SU-DHL-6 (cell line): ENCODE results near the gene FMN1.

Experiments used
- H2AFZ ChIP-seq: fragments of 200-600 bp; sonication (generic); 2 replicates; pipeline ENCODE4 v1.6.1; 2014; ENCODE audit warnings: low read depth, mild to moderate bottlenecking, moderate library complexity, mixed read lengths, antibody characterized with exemption, low read length; ENCODE audit not compliant: severe bottlenecking
- H3F3A ChIP-seq: fragments of 200-600 bp; shearing (Covaris generic); 2 replicates; pipeline ENCODE4 v1.6.0; 2016; ENCODE audit warnings: antibody characterized with exemption, mild to moderate bottlenecking; ENCODE audit not compliant: insufficient read depth
- H3K27ac ChIP-seq: fragments of 200-600 bp; sonication (generic); 2 replicates; pipeline ENCODE4 v1.5.1; 2016; ENCODE audit warnings: low read depth, mild to moderate bottlenecking, low read length, moderate library complexity, mixed read lengths
- H3K27me3 ChIP-seq: fragments of 200-600 bp; sonication (generic), shearing (Covaris generic); 2 replicates; pipeline ENCODE4 v1.6.0; 2014; ENCODE audit warnings: mild to moderate bottlenecking, low read length
- H3K36me3 ChIP-seq: fragments of 200-600 bp; sonication (generic); 2 replicates; pipeline ENCODE4 v1.6.1; 2014; ENCODE audit warnings: mild to moderate bottlenecking, low read length, mixed read lengths
- H3K4me2 ChIP-seq: fragments of 300-600, 200-600 bp; shearing (Covaris generic), sonication (generic); 2 replicates; pipeline ENCODE4 v1.6.0; 2014; ENCODE audit warnings: low read length, low read depth, mild to moderate bottlenecking; ENCODE audit not compliant: poor library complexity, severe bottlenecking
- H3K4me3 ChIP-seq: fragments of 200-600 bp; sonication (generic); 2 replicates; pipeline ENCODE4 v1.5.1; 2014; ENCODE audit warnings: antibody characterized with exemption, low read length, mild to moderate bottlenecking, mixed read lengths; ENCODE audit not compliant: insufficient read depth, poor library complexity, severe bottlenecking
- H3K79me2 ChIP-seq: fragments of 200-600 bp; sonication (generic); 2 replicates; pipeline ENCODE4 v1.6.1; 2014; ENCODE audit warnings: mild to moderate bottlenecking, low read length, moderate library complexity; ENCODE audit not compliant: insufficient read depth
- H3K9ac ChIP-seq: fragments of 200-600 bp; sonication (generic); 2 replicates; pipeline ENCODE4 v1.7.0; 2014; ENCODE audit warnings: mild to moderate bottlenecking, low read length
- H3K9me2 ChIP-seq: fragments of 200-600 bp; sonication (generic); replicated peaks from 2 replicates; pipeline ENCODE4 v1.6.1; 2014; ENCODE audit warnings: low read length; ENCODE audit not compliant: insufficient read depth
- H3K9me3 ChIP-seq: fragments of 200-600 bp; sonication (generic); 2 replicates; pipeline ENCODE4 v1.6.1; 2014; ENCODE audit warnings: low read length, mixed read lengths; ENCODE audit not compliant: insufficient read depth
- H4K20me1 ChIP-seq: fragments of 200-600 bp; sonication (generic); 2 replicates; pipeline ENCODE4 v1.6.1; 2014; ENCODE audit warnings: low read depth, mild to moderate bottlenecking, antibody characterized with exemption, low read length, moderate library complexity, mixed read lengths
- EZH2phosphoT487 ChIP-seq: fragments of 200-600 bp; sonication (generic), shearing (Covaris generic); conservative IDR thresholded peaks from 2 replicates; pipeline ENCODE4 v1.6.1; 2018; ENCODE audit warnings: mild to moderate bottlenecking, antibody characterized with exemption, low read length, moderate library complexity, mixed read lengths
- TF ChIP-seq, protein P1 (sequence below): fragments of 200-600 bp; sonication (generic); IDR thresholded peaks from one replicate; pipeline ENCODE4 v1.5.1; 2017; ENCODE audit warnings: antibody characterized with exemption, mild to moderate bottlenecking, low read length, moderate library complexity; ENCODE audit not compliant: insufficient read depth, poor library complexity, severe bottlenecking

Gene FMN1

DNA sequence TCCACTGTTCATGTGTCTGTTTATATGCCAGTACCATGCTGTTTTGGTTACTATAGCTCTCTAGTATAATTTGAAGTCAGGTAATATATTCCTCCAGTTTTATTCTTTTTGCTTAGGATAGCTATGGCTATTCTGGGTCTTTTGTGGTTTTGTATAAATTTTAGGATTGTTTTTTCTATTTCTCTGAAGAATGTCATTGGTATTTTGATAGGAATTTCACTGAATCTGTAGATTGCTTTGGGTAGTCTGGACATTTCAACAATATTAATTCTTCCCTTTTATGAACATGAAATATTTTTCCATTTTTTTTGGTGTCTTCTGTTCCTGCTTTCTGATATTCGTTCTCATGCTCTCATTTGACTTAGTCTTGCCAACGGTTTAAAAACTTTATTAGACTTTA is 437.1 kb downstream of the FMN1 start:
- no peak overlapping the region for H3K9ac ChIP-seq
- H4K20me1 ChIP-seq: no peaks in the 10 kb centered on the region
- H3K4me2 ChIP-seq: no peak overlapping the region
- H3K36me3 ChIP-seq: no peaks in the 10 kb centered on the region; the same call in 1 of the 2 replicates
- H3K4me3 ChIP-seq: no peak overlapping the region
- H3K27ac ChIP-seq: no peak overlapping the region
- TF ChIP-seq, protein P1, sequence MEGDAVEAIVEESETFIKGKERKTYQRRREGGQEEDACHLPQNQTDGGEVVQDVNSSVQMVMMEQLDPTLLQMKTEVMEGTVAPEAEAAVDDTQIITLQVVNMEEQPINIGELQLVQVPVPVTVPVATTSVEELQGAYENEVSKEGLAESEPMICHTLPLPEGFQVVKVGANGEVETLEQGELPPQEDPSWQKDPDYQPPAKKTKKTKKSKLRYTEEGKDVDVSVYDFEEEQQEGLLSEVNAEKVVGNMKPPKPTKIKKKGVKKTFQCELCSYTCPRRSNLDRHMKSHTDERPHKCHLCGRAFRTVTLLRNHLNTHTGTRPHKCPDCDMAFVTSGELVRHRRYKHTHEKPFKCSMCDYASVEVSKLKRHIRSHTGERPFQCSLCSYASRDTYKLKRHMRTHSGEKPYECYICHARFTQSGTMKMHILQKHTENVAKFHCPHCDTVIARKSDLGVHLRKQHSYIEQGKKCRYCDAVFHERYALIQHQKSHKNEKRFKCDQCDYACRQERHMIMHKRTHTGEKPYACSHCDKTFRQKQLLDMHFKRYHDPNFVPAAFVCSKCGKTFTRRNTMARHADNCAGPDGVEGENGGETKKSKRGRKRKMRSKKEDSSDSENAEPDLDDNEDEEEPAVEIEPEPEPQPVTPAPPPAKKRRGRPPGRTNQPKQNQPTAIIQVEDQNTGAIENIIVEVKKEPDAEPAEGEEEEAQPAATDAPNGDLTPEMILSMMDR: no peak
- TF ChIP-seq EZH2phosphoT487: no peak
- H2AFZ ChIP-seq: no peak overlapping the region
- H3F3A ChIP-seq: no peaks in the 10 kb centered on the region
- H3K9me2 ChIP-seq: no peaks in the 10 kb centered on the region
- H3K9me3 ChIP-seq: no peaks in the 10 kb centered on the region
- no peaks in the 10 kb centered on the region for H3K27me3 ChIP-seq
- H3K79me2 ChIP-seq: no peaks in the 10 kb centered on the region

DNA sequence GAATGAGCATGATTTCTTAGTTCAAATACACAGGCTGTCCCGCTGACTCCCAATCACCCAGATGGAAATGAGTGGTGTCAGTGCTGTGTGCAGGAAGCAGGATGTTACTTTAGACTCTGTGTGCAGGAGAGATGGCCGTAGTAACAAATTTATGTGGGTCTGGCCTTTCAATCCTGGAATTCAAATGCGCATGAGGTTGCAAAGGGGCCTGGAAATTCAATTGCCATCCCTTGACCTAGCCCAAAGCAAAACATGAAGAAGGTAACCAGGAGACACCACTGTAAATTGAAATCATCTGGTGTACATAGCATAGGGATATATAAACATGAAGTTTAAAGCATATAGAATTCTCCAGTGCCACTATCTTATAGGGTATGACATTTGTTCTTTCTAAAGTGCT is 443.5 kb downstream of the FMN1 start:
- Histone ChIP-seq H3K9ac (no peak overlapping the region), H3K27ac (no peak overlapping the region), H3K9me2 (no peaks in the 10 kb centered on the region), H3K79me2 (no peaks in the 10 kb centered on the region), H3K27me3 (no peaks in the 10 kb centered on the region), H4K20me1 (no peaks in the 10 kb centered on the region), H3K36me3 (no peaks in the 10 kb centered on the region; the same call in 1 of the 2 replicates), H2AFZ (no peak overlapping the region), H3K9me3 (no peaks in the 10 kb centered on the region), H3K4me2 (no peak overlapping the region), H3F3A (no peaks in the 10 kb centered on the region), H3K4me3 (no peak overlapping the region)
- TF ChIP-seq, protein P1: no peak
- no peak for TF ChIP-seq EZH2phosphoT487

DNA sequence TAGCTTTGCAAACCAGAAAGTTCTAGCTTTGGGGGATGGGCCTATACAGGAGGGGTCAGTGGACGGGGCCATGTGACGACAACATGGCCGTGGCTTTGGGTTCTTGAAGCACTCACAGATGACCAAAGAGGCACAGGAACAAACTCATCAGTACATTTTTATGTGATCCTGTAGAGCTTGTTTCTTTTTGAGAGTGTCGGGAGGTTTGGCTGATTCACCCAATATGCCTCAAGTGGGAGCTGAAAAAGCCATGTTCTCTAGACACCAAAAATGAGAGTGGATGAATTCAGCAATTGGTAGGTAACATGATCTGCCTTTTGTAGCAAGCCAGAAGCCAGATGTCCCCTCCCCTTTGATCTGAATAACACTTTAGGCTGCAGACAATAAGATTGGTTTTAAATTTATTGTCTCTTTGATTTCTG is 446.6 kb downstream of the FMN1 start:
- no peaks in the 10 kb centered on the region for H3K79me2 ChIP-seq
- H3K9me3 ChIP-seq: no peaks in the 10 kb centered on the region
- no peaks in the 10 kb centered on the region for H4K20me1 ChIP-seq
- no peaks in the 10 kb centered on the region for H3K36me3 ChIP-seq
- H3K4me3 ChIP-seq: no peak overlapping the region
- H3K27me3 ChIP-seq: no peaks in the 10 kb centered on the region
- no peaks in the 10 kb centered on the region for H3F3A ChIP-seq
- H3K27ac ChIP-seq: no peak overlapping the region
- no peak overlapping the region for H2AFZ ChIP-seq
- no peaks in the 10 kb centered on the region for H3K9me2 ChIP-seq
- H3K4me2 ChIP-seq: no peak overlapping the region
- no peak overlapping the region for H3K9ac ChIP-seq
- TF ChIP-seq, protein P1: no peak
- no peak for TF ChIP-seq EZH2phosphoT487
